Loucy (cell line): ENCODE measurements around the gene ELOVL4.

Source experiments
- H2AFZ ChIP-seq: fragments of 200-600 bp; sonication (generic); 2 replicates; pipeline ENCODE4 v1.6.0; 2016; ENCODE audit warnings: antibody characterized with exemption, mild to moderate bottlenecking, low read length, moderate library complexity
- H3F3A ChIP-seq: fragments of 200-600 bp; 2 replicates; pipeline ENCODE4 v1.6.0; 2016; ENCODE audit warnings: antibody characterized with exemption, low read depth, mild to moderate bottlenecking
- H3K27me3 ChIP-seq: fragments of 200-600 bp; sonication (generic); 2 replicates; pipeline ENCODE4 v1.6.1; 2014; ENCODE audit warnings: low read length, mild to moderate bottlenecking; ENCODE audit not compliant: insufficient read depth, poor library complexity, severe bottlenecking
- H3K36me3 ChIP-seq: fragments of 200-600 bp; sonication (generic); 2 replicates; pipeline ENCODE4 v1.6.1; 2016; ENCODE audit warnings: low read length; ENCODE audit not compliant: insufficient read depth
- H3K4me1 ChIP-seq: fragments of 200-600 bp; sonication (generic); 2 replicates; pipeline ENCODE4 v1.5.1; 2014; ENCODE audit warnings: low read length, mild to moderate bottlenecking; ENCODE audit not compliant: insufficient read depth, poor library complexity, severe bottlenecking
- H3K4me2 ChIP-seq: fragments of 200-600 bp; sonication (generic); 2 replicates; pipeline ENCODE4 v1.6.0; 2014; ENCODE audit warnings: antibody characterized with exemption, low read length, low read depth, mild to moderate bottlenecking; ENCODE audit not compliant: poor library complexity, severe bottlenecking
- H3K4me3 ChIP-seq: fragments of 200-600 bp; sonication (generic); 2 replicates; pipeline ENCODE4 v1.5.1; 2014; ENCODE audit warnings: low read length, mild to moderate bottlenecking, mixed read lengths; ENCODE audit not compliant: poor library complexity, severe bottlenecking
- H3K79me2 ChIP-seq: fragments of 200-600 bp; sonication (generic); 2 replicates; pipeline ENCODE4 v1.6.1; 2014; ENCODE audit warnings: low read length; ENCODE audit not compliant: insufficient read depth
- H3K9ac ChIP-seq: fragments of 200-600 bp; sonication (generic); 2 replicates; pipeline ENCODE4 v1.6.0; 2014; ENCODE audit warnings: mild to moderate bottlenecking, low read depth, low read length, moderate library complexity; ENCODE audit not compliant: poor library complexity, severe bottlenecking
- H3K9me2 ChIP-seq: fragments of 200-600 bp; sonication (generic); replicated peaks from 2 replicates; pipeline ENCODE4 v1.6.1; 2016; ENCODE audit warnings: low read depth, low read length, mixed read lengths
- H3K9me3 ChIP-seq: fragments of 200-600 bp; sonication (generic); 2 replicates; pipeline ENCODE4 v1.6.1; 2014; ENCODE audit warnings: mild to moderate bottlenecking, antibody characterized with exemption, low read length, low read depth; ENCODE audit not compliant: insufficient read depth
- H4K20me1 ChIP-seq: fragments of 200-600 bp; sonication (generic); 2 replicates; pipeline ENCODE4 v1.6.0; 2014; ENCODE audit warnings: antibody characterized with exemption, low read length, mild to moderate bottlenecking; ENCODE audit not compliant: insufficient read depth, poor library complexity, severe bottlenecking
- EZH2phosphoT487 ChIP-seq: fragments of 200-600 bp; IDR thresholded peaks from 2 replicates; pipeline ENCODE4 v1.6.1; 2018; ENCODE audit warnings: antibody characterized with exemption, mild to moderate bottlenecking, moderate library complexity, borderline replicate concordance
- TF ChIP-seq, protein P1 (sequence below): fragments of 200-600 bp; sonication (generic); conservative IDR thresholded peaks from 2 replicates; pipeline ENCODE4 v1.5.1; 2014; ENCODE audit warnings: mild to moderate bottlenecking, antibody characterized with exemption, low read length

Gene ELOVL4

DNA sequence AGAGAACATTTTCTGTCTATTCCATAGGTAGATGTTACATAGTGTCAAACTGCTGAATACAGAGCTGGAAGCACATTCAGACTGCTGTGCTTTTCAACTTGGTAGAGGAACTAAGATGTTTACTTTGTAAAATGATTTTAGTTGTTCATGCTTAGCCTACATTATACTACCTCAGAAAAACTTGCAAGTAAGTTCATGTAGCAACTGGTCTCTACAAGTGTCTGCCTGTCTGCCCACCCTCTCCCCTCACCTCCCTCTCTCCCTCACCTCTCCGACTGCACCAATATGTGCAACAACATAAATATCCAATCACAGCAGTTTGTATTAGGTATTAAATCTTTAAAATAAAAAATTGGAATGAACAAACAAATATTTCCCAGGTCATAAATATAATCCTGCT, 25.3 kb downstream of the ELOVL4 start:
- H3K27me3 ChIP-seq: no peaks in the 10 kb centered on the region
- no peaks in the 10 kb centered on the region for H4K20me1 ChIP-seq
- no peak overlapping the region for H3K9ac ChIP-seq
- no peak for TF ChIP-seq EZH2phosphoT487
- TF ChIP-seq, protein P1, sequence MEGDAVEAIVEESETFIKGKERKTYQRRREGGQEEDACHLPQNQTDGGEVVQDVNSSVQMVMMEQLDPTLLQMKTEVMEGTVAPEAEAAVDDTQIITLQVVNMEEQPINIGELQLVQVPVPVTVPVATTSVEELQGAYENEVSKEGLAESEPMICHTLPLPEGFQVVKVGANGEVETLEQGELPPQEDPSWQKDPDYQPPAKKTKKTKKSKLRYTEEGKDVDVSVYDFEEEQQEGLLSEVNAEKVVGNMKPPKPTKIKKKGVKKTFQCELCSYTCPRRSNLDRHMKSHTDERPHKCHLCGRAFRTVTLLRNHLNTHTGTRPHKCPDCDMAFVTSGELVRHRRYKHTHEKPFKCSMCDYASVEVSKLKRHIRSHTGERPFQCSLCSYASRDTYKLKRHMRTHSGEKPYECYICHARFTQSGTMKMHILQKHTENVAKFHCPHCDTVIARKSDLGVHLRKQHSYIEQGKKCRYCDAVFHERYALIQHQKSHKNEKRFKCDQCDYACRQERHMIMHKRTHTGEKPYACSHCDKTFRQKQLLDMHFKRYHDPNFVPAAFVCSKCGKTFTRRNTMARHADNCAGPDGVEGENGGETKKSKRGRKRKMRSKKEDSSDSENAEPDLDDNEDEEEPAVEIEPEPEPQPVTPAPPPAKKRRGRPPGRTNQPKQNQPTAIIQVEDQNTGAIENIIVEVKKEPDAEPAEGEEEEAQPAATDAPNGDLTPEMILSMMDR: no peak
- H3K9me3 ChIP-seq: no peaks in the 10 kb centered on the region
- no peak overlapping the region for H3K4me2 ChIP-seq
- H2AFZ ChIP-seq: no peak overlapping the region
- no peaks in the 10 kb centered on the region for H3K79me2 ChIP-seq
- no peaks in the 10 kb centered on the region for H3F3A ChIP-seq
- no peaks in the 10 kb centered on the region for H3K36me3 ChIP-seq
- no peaks in the 10 kb centered on the region for H3K9me2 ChIP-seq
- no peaks in the 10 kb centered on the region for H3K4me1 ChIP-seq
- no peak overlapping the region for H3K4me3 ChIP-seq

DNA sequence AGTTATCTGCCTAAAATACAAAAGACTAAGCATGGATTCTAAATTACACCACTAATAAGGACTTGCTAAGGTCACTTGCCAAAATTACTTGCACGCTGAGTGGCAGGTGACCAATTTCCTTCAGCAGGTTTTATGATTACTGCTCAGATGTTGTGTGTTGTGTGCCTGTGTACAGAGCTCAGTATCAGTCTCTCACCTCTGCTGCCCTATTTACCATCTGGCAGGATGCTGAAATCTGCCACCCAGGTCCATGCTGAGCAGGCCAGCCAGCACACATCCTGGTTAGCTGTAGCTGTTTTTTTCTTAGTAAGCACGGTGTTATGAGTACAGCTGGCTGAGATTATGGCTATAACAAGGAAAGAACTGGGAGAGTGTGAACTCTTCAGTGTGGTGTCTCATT, 34.0 kb downstream of the ELOVL4 start:
- H3K79me2 ChIP-seq: no peaks in the 10 kb centered on the region
- H4K20me1 ChIP-seq: no peaks in the 10 kb centered on the region
- H3K4me2 ChIP-seq: no peak overlapping the region
- no peak for TF ChIP-seq EZH2phosphoT487
- TF ChIP-seq, protein P1: no peak
- H2AFZ ChIP-seq: no peak overlapping the region
- H3K4me1 ChIP-seq: no peaks in the 10 kb centered on the region
- no peak overlapping the region for H3K9ac ChIP-seq
- no peaks in the 10 kb centered on the region for H3K9me3 ChIP-seq
- H3K36me3 ChIP-seq: no peaks in the 10 kb centered on the region
- H3K9me2 ChIP-seq: no peaks in the 10 kb centered on the region
- H3F3A ChIP-seq: no peaks in the 10 kb centered on the region
- H3K27me3 ChIP-seq: no peaks in the 10 kb centered on the region
- H3K4me3 ChIP-seq: no peak overlapping the region

DNA sequence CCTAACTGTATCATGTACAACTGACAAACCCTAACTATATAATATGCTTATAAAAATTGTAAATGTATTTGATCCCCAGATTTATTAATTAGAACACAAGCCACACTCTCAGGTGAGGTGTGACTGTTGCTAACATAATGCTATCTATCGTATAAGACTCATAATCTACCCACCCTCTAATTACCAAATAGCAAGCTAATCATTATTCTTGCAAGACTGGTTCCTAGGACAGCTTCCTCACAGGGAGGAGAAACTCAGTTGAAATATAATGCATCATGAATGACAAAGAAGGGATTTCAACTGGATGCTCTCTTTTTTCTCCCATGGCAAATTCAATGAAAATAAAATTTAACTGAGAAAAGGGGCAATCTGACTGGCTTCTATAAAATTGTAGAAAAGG, 35.4 kb downstream of the ELOVL4 start:
- Histone ChIP-seq H3K4me2 (no peak overlapping the region), H3K9ac (no peak overlapping the region), H3K27me3 (no peaks in the 10 kb centered on the region), H4K20me1 (no peaks in the 10 kb centered on the region), H3F3A (no peaks in the 10 kb centered on the region), H3K4me1 (no peaks in the 10 kb centered on the region), H3K79me2 (no peaks in the 10 kb centered on the region), H2AFZ (no peak overlapping the region), H3K4me3 (no peak overlapping the region), H3K9me2 (no peaks in the 10 kb centered on the region), H3K9me3 (no peaks in the 10 kb centered on the region), H3K36me3 (no peaks in the 10 kb centered on the region)
- TF ChIP-seq EZH2phosphoT487: no peak
- TF ChIP-seq, protein P1: no peak
